Stimulated activated CD4-positive, alpha-beta T cell treated with anti-CD3 and anti-CD28 coated beads, Interleukin-12 subunit alpha, Interleukin-12 subunit beta, amount 100 ng/mL, for 4 hours (primary cell): ENCODE data around the gene MCM3AP.
A peak's percentile ranks its signal among the peaks of the same experiment; 100 is the strongest.
"Not testable (repeated sequence)": the region's sequence is repeated elsewhere in the genome, so short reads cannot be mapped to it uniquely, and the experiment has no call there.

ENCODE experiments used
- DNase-seq: peaks from one replicate; pipeline ENCODE4 v3.0.0-alpha.2; 2020

The MCM3AP gene

DNA sequence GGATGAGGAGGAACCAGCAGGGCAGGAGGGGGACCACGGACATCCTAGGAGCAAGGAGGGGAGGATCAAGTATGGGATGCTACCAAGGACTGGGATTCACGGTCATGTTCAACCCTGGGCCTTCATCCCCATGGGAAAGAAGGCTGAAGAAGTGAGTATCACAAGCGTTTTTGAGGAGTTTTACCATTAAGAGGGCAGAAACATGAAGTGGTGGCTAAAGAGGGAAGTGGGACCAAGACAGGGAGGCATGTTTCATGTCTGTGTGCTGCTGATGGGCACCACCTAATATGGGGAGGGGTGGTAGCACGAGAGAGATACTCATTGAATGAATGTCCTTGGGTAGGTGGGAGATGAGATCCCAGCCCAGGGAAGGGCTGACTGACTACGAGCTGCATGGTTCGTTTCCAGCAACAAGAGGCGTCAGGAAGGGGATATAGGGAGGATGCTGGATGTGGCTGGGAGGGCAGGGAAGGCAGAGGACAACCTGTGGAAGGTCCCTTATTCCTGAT is 45.5 kb downstream of the MCM3AP start:
- no peak for DNase-seq

DNA sequence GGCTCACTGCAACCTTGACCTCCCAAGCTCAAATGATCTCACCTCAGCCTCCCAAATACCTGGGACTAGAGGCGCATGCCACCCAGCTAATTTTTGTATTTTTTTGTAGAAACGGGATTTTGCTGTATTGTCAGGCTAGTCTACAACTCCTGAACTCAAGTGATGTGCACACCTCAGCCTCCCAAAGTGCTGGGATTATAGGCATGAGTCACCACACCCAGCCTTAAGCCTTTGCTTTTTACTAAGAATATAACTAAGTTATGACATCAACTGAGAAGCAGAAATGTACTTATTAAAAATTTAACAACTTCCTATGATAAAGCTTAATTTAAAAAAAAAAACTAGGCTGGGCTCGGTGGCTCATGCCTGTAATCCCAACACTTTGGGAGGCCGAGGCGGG is 47.9 kb downstream of the MCM3AP start:
- no peak for DNase-seq

DNA sequence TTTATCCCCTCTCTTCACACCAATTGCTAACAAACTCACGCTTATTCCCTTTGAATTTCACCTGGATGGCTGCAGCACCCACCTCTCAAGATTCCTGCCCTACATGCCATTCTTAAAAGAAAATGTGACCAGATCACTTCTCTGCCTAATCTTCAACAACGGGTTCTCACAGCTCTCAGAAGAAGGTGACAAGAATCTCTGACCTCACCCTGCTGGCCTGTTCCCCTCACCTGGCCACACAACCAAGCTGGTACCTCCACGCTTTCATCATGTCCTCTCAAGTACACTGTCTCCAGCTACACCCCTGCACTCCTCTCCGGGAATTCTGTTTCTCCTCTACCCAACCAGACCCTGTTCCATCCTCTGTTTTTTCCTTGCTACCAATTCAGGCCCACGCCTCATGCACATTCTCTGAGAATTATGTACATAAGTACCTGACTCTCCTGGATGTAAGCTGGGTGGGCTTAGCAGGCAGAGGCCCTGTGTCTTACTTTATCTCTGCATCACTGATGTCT is 50.9 kb downstream of the MCM3AP start:
- DNase-seq, result no peak

DNA sequence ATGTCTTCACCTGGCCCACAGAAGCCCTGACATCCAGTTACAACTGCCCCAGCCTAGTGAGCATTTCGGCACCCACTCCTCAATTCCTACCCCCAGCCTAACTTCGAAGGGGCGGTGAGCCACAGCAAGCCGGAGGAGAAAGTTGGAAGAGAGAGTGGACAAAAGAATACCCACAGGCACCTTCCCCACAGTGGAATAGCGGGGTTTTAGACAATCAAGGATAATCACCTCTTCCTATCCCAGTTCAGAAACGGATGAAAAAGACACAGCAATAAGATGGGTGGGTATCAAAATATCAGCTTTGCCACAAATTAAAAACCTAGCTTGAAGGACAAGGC is 55.5 kb downstream of the MCM3AP start:
- no peak for DNase-seq

DNA sequence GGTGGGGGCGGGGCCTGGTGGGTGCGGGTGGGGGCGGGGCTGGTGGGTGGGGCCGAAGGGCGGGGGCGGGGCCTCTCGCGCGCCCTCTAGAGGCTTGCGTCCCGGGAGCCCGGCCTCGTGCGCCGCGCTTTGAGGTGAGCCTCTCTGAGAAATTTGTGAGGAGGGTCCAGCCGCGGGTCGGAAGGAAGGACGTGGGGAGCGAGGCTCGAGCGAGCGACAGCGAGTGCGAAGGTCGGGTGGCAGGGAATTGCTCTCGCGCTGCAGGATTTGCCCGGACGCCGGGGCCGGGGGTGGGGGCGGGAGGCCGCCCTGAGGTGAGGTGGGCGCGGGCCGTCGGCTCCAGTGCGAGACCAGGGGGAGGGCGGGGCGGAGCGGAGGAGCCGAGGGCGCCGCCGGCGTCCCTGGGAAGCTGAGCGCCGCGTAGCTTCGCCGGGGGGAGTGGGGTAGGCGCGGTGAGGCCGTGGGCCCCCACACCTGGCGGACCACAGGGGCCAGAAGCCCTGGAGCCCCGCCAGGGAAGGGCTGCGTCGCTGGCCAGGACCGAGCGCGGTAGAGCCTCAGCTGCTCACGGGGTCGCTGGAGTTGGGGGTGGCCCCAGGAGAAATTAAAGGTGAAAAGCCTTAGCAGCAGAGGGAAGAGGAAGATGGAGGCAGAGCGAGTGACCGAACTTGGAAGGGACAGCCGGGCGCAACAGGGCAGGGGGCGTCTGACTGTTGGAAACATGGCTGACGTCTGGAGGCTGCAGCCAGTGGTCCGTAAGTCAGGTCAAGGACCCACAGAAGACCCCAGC is 56.1 kb downstream of the MCM3AP start:
- DNase-seq, result no peak

DNA sequence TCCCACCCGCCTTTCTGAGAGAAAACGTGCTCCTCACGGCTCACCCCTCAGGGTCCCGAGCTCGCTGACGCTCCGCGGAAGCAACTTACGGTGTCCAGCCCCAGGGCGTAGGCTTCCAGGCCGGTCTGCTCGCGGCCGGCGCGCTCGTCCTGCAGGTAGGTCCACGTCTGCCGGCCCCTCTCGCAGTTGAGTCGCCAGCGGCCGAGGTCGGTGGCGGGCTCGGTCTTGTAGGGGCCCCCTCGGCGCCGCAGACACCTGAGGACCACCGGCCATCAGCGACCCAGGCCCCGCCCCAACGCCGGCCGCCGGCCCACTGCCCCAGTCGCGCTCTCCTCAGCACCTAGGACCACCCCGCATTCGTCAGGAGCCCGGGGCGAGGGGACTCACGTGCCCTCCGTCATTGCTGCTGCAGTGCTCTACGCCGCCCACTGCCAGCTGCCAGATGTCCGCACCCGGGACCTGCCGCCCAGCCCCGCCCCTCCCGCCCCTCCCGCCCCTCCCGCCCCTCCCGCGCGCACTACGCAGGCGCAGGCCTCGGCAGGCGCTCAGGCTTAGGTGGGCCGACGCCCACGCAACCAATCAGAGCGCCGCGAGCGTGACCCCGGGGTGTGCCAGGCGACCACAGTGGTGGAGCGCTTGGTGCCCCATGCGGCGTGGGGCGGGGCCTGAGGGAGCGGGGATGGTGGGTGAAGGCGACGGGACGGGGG is 56.9 kb downstream of the MCM3AP start, which contains the start of gene LSS:
Gene LSS, minus strand, starts transcription at position 430 of the 707 bp plus-strand sequence. Its CDS starts 29 bp downstream, at position 401.
- DNase-seq, result peak; percentile 96

DNA sequence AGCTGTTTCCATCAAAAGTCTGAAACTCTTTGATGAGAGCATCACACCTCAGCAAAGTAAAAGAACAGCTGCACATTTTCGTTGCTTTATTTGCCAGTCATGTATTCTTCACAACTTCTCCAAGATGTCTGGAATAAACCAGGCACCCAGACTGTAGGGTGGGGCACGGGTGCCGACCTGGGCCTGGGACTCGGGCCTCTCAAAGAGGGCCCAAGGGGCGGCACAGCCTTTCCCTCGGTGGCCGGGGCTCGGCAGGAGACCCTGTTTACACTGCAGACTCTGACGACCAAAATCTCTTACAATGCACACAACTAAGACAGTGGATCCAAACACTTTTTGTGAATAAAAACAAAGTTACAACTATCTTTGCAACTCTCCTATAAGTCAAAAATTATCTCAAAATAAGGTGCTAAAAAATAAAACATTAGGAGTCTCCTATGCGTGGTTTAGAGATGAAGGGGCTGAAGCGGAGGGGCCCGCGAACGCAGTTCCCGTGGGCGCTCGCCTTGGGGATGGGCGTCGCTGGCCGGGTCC is 57.5 kb downstream of the MCM3AP start:
- DNase-seq, result no peak

DNA sequence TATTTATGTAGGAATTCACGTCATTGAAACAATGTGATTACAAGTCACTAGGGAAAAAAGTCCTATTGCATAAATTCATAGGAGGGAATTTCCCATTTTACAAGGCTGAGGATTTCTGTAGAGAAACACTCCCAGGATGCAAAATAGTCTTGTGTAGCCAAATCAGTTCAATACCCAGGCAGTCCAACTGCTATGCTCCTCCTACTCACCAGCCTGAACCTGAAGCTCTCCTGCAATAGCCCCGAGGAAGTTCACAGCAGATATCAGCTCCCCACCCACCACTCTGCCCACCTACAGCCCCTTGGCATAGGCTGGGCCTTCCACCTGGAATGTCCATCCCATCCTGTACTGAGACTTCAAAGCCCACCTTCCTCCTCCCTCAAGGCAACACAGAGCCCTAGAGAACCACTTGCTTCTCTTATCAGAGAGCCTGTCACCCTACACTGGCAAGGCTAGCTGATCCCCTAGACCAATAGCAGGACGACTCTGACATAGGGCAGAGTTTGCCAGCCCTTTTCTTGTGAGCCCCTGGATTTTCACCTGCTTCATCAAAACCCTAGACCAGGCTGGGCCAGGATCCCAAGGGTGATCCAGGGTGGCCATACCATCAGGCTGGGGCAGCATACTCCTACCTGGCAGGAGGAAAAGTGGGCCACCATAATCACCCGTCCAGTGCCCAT is 58.4 kb downstream of the MCM3AP start:
- no peak for DNase-seq

DNA sequence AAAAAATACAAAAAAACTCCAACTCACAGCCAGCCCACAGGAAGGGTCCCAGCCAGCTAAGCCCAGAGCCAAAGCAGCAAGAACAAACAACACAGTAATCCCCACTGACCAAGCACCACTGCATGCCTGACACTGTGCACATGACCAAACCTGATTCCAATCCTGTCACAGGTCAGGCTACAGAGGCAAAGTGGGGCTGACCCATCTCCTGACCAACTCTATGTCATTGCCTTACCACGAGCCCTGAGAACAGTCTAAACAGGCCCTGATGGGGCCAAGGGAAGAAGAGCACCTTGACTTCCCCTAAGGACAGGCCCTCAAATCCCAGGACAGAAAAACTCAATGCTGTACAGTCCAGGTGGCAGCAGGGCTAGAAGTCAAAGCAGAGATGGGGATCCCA is 59.3 kb downstream of the MCM3AP start:
- no peak for DNase-seq

DNA sequence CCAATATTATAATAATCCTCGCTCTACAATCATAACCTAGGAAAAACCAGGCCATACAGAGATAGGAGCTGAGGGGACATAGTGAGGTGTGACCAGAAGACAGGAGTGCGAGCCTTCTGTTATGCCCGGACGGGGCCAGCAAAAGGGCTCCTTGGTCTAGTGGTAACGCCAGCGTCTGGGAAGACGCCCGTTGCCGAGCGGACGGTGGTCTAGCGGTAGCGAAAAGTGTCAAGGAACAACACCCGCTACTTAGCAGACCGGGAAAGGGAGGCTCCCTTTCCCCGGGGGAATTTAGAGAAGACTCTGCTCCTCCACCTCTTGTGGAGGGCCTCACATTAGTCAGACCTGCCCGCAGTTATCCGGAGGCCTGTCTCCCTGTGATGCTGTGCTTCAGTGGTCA is 61.8 kb downstream of the MCM3AP start:
- not testable (repeated sequence) for DNase-seq

DNA sequence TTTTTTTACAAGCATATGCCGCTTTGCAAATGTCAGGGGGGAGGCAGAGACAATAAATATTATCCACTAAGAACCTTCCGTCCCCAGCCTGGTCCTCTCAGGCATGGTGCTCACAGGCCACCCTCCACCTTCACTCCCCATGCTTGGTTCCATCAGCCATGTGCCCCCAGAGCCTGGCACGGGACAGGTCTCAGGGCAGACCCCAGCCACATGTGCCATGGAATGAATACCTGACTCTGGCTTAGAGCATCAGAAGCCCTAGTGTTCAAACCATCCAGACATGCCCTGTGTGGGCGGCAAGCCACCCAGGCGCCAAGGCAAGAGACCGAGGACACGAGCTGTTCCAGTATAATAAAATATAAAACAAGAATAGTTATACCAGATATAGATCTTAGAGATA is 62.2 kb downstream of the MCM3AP start:
- DNase-seq, result no peak

DNA sequence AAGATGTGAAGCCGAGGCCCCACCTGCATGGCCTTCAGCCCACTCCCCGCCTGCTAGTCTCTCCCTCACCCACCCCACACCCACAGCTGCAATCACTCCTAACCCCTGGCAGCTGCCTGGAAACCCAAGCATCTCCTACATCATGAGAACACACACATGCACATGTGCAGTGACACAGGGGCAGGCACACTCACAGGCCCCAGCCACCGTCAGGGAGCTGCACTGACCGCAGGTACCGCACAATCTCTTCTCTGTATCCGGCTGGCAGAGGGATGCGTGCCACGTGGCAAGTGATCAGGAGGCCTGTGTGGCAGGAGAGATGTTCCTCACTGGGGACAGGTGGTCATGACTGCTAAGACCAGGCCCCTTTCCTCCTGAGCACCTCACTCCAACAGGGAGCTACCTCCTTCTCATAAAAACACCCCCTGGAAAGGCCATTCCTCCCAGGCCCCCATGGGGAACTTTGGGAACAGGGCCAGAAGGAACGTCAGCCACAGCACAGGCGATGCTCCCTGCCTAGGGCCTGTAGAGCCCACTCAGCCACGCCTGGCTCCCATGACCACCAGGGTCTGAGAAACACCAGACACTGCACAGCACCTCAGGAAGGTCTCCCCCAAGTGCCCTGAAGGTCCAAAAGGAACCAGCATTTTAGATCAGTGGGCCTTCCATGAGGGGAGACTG is 62.8 kb downstream of the MCM3AP start:
- DNase-seq, result no peak

DNA sequence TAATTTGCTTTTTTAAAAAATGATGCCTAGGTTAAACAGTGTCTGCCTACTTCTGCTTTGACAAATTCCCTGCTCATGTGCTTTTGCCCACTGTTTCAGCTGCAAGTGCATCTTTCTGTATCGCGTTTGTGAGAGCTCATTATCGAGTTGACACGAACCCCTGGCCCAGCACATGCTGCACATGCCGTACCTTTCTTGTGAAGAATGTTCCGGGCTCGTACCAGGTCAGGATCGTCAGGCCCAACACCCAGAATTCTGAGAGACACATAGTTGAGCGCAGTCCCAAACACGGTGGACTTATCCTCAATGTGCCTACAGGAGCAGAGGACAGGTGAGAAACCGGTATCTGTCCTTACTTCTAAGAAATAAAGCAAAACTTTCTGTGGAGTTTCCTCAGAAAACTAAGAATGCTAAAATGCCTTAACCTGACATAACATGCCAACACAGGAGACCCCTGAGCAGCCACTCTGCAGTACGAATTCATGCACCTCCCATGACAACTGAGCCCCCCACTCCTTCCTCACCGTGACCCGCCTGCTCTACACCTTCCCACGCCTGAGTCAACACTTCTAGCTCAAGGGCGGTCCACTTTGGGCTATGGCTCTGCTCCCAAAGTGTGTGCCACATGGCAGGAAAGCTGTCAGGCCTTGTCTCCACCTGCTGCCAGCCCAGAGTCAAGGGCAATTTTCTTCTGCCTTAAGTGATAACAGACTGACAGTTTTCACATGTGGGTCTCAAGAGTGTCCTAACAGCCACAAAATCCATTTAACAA is 63.6 kb downstream of the MCM3AP start:
- DNase-seq, result no peak

DNA sequence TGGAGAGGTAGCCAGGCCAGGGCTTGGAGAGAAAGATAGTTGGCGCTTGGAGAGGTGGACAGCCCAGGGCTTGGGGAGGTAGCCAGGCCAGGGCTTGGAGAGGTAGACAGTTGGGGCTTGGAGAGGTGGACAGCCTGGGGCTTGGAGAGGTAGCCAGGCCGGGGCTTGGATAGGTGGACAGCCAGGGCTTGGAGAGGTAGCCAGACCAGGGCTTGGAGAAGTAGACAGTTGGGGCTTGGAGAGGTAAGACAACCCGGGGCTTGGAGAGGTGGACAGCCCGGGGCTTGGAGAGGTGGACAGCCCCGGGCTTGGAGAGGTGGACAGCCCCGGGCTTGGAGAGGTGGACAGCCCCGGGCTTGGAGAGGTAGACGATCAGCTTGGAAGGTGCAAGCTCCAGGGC is 64.6 kb downstream of the MCM3AP start:
- no peak for DNase-seq

DNA sequence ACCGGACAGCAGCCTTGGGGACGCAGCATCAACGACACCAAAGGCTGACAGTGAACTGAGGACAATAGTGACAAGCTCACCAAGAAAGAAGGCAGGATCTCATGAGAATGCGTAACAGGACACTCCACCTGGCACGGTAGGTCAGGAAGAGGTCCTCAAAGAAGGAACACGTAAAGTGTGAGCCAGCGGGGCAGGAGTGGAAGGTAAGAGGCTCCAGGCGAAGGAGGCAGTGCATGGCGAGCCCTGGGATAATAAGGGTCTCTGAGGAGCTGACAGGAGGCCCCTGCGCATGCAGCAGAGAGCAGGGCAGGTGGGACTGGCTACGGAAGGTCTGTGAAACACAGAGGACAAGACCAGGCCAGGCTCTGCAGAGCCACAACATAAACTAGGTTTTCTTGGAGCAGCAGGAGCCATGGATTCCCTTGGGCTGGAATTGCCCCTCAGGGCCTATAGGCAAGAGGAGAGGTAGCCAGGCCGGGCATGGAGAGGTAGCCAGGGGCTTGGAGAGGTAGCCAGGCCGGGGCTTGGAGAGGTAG is 65.1 kb downstream of the MCM3AP start:
- DNase-seq, result no peak

DNA sequence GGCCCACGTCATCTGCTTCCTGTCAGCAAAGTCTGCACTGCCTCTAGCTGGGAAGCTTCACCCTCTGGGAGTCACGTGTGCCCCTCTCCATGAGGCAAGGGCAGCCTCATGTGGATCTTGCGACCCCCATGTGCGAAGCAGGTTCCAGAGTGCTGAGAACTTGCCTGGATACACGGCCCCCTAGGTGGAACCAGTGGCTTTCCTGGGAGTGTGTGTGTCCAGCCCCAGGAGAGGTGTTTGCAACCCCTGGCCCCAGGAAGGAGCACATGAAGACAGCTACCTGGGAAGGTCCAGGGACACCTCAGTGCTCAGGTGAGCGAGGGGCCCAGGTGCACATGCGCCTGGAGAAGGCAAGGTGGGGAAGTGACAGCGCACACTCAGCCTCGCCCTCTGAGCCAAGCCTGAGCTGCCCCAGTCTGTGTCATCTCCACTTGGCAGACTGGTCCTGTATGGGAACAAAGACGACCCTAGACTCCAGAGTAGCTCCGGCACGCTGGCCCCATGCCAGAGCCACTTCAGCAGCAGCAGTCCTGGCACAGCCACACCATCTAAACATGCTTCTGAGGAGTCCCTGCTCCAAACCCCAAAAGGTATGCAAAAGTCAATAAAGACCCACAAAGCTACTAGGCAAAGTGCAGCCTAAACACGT is 65.7 kb downstream of the MCM3AP start:
- DNase-seq, result no peak

DNA sequence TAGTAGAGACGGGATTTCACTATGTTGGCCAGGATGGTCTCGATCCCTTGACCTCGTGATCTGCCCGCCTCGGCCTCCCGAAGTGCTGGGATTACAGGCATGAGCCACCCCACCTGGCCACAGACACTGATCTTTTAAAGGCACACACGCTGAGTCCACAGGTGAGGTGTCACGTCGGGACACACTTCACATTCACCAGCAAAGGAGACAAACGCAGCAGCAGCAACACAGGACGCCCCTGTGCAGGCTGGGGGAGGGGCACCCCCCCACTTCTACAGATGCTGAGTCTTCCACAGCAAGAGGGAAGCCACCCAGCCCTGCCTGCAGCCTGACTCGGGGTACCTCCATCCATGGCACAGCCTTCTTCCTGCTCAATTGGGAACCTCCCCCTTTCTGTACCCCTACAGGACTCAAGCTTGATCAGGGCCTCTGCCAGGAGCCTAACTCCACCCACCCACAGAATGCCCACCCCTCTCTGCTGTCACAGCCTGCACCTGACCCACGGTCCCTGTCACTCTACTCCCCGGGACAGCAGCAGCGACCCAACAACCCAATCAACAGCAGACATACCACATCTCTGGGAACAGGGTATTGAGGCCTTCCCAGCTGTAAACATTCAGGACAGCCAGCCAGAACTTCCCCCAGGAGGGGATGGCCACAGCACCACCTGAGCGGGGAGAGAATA is 66.4 kb downstream of the MCM3AP start:
- DNase-seq, result no peak

DNA sequence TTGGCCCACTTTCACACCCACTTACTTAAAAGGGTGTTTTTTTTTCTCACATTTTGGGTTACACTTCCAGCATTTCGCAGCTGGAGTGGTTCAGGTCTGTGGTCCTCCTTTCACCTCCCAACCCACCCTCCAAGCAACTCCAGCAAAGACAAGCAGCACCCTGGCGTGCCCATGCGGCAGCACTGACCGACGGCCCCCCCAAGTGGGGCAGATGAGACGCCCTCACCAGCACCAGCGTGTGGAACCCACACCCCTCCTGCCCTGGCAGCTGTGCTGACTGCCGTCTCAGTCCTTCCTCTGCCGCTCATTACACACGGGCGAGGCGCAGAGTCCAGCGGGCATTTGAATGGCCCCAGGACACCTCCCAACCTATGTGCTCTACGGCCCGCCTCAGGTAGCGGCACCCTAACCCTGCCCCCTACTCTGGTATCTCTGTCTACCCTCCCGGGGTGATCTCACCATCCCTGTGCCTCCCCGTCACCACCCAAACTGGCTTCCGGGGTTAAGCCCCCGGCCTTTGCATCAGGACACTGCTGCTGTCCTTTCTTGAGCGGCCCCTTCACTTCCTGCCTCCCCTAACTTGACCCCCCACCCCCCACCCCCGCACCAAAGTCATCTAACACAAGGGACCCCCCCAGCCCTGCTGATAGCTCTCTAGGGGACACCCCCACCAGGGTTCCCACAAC is 67.8 kb downstream of the MCM3AP start:
- no peak for DNase-seq

DNA sequence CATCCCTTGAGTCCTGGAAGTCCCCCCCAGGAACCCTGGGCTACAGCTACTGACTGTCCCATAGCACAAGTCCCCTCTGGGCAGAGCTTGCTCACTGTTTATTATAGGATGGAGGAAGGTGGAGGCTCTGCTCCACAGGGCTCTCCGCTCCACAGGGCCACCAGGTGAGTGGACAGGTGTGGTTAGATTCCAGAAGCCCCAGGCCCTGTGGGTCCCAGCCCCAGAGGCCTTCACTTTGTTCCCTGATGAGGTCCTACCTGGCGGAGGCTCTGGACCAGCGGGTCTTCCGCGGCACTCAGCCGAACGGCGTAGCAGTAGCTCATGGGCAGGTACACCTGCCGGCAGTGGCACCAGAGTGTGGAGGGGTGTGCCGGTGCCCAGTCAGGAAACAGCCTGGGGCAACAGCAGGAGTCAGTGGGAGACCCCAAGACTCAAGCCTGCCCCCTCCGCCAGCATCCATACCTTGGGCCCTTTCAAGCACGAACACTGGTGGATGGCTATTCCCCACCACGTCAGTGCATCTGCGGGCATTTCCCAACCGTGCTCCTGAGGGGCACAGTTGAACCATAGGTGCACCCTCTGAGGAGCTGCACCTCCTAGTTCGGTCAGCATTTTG is 69.2 kb downstream of the MCM3AP start:
- no peak for DNase-seq
